HCT116 (cell line): ENCODE data around the gene HLA-DOA. TPM values are rescaled to one million over a fixed set of nuclear protein-coding genes. Genes with fewer than 3 reads are reported as not detected.

Experiments used
- ATAC-seq: fragments of 200-7000 bp; cut with Tn5 transposase; 2 replicates; pipeline ENCODE4 v1.9.1; 2020; ENCODE audit warnings: mild to moderate bottlenecking, moderate library complexity
- BruUV-seq: library from RNA; stranded (reverse); fragments of 400-500 nt; replicated peaks from 2 replicates; lab custom pipeline; 2021; lab: Mats Ljungman, UMichigan
- CTCF ChIA-PET: fragments of 300-600 bp; sonication (Branson Sonifier 250); formaldehyde crosslinking; loops from one replicate; lab custom pipeline; 2021; ENCODE audit warnings: antibody characterized with exemption; lab: Charles Lee
- POLR2A ChIA-PET: fragments of 300-600, 350-600 bp; sonication (Branson Sonifier 250); formaldehyde crosslinking; loops from one replicate; lab custom pipeline; 2021; ENCODE audit warnings: antibody characterized with exemption; lab: Charles Lee
- RAD21 ChIA-PET, 2 experiments: fragments of 300-600 bp; sonication (Branson Sonifier 250); formaldehyde crosslinking; loops; one replicate each; lab custom pipeline; 2023; ENCODE audit warnings: low total read pairs in 2 of 2; ENCODE audit not compliant: uncharacterized antibody in 2 of 2, unreplicated experiment in 2 of 2, low non-redundant PET in 1 of 2; lab: Charles Lee
- DNase-seq: peaks from one replicate; pipeline ENCODE4 v3.0.0-alpha.2; 2010; ENCODE audit warnings: low read depth, low spot score
- H2AFZ ChIP-seq: fragments of 200-600 bp; shearing (Covaris generic), sonication (generic); 2 replicates; pipeline ENCODE4 v1.6.1; 2017; ENCODE audit warnings: low read depth, mixed run types, mixed read lengths, antibody characterized with exemption, low read length; ENCODE audit not compliant: poor library complexity, severe bottlenecking
- H3K27ac ChIP-seq: 2 replicates; pipeline ENCODE4 v1.5.1; 2012; ENCODE audit warnings: low read depth, low read length
- H3K27me3 ChIP-seq: fragments of 200-600 bp; sonication (generic); 2 replicates; pipeline ENCODE4 v1.6.1; 2016; ENCODE audit warnings: mixed run types, low read length, mixed read lengths; ENCODE audit not compliant: insufficient read depth
- H3K36me3 ChIP-seq, 2 experiments: fragments of 200-500 bp in 1 of 2; fragments of 200-600 bp in 1 of 2; sonication (Bioruptor generic) in 1 of 2; sonication (generic) in 1 of 2; 2 replicates each; pipeline versions ENCODE4 v1.5.1 to v1.6.1; 2014 to 2016; ENCODE audit warnings: low read length in 2 of 2, inconsistent platforms in 1 of 2, mixed read lengths in 1 of 2, mixed run types in 1 of 2; ENCODE audit not compliant: insufficient read depth in 2 of 2, control insufficient read depth in 1 of 2
- H3K4me1 ChIP-seq, 2 experiments: fragments of 200-600 bp in 1 of 2; sonication (generic) in 1 of 2; 2 replicates each; pipeline versions ENCODE4 v1.5.1 to v1.6.1; 2012 to 2017; ENCODE audit warnings: low read length in 2 of 2, inconsistent platforms in 1 of 2, mild to moderate bottlenecking in 1 of 2, mixed read lengths in 1 of 2, mixed run types in 1 of 2, moderate library complexity in 1 of 2; ENCODE audit not compliant: insufficient read depth in 2 of 2, control insufficient read depth in 1 of 2
- H3K4me2 ChIP-seq: fragments of 200-600 bp; sonication (generic); 2 replicates; pipeline ENCODE4 v1.6.1; 2017; ENCODE audit warnings: mixed run types, low read length, mixed read lengths
- H3K4me3 ChIP-seq, 2 experiments: fragments of 200-600 bp in 1 of 2; sonication (generic) in 1 of 2; replicated peaks in 1 of 2; 2 replicates each; pipeline ENCODE4 v1.5.1; 2011 to 2016; ENCODE audit warnings: low read length in 2 of 2, control low read depth in 1 of 2, low read depth in 1 of 2, mild to moderate bottlenecking in 1 of 2, mixed read lengths in 1 of 2, mixed run types in 1 of 2
- H3K79me2 ChIP-seq: fragments of 200-600 bp; sonication (generic); 2 replicates; pipeline ENCODE4 v1.6.1; 2017; ENCODE audit warnings: mild to moderate bottlenecking, mixed run types, low read length, moderate library complexity, mixed read lengths; ENCODE audit not compliant: insufficient read depth
- H3K9ac ChIP-seq: fragments of 200-600 bp; sonication (generic); 2 replicates; pipeline ENCODE4 v1.6.1; 2016; ENCODE audit warnings: low read length, mixed read lengths
- H3K9me2 ChIP-seq: fragments of 200-600 bp; sonication (generic), shearing (Covaris generic); 2 replicates; pipeline ENCODE4 v1.6.1; 2017; ENCODE audit warnings: mixed run types, mild to moderate bottlenecking, moderate library complexity; ENCODE audit not compliant: insufficient read depth
- H3K9me3 ChIP-seq, 2 experiments: fragments of 200-500 bp in 1 of 2; fragments of 200-600 bp in 1 of 2; sonication (Bioruptor generic) in 1 of 2; sonication (generic) in 1 of 2; 2 replicates each; pipeline ENCODE4 v1.6.1; 2014 to 2017; ENCODE audit warnings: low read length in 2 of 2, mixed read lengths in 2 of 2, inconsistent platforms in 1 of 2, low read depth in 1 of 2, mild to moderate bottlenecking in 1 of 2, mixed run types in 1 of 2, moderate library complexity in 1 of 2; ENCODE audit not compliant: control insufficient read depth in 1 of 2, insufficient read depth in 1 of 2
- H4K20me1 ChIP-seq: fragments of 200-600 bp; sonication (generic), shearing (Covaris generic); 2 replicates; pipeline ENCODE4 v1.6.1; 2017; ENCODE audit warnings: mixed run types, mild to moderate bottlenecking, moderate library complexity; ENCODE audit not compliant: insufficient read depth
- CBX3 ChIP-seq: IDR thresholded peaks from 2 replicates; pipeline ENCODE4 v1.6.1; 2012; ENCODE audit warnings: low read depth
- EGR1 ChIP-seq: IDR thresholded peaks from 2 replicates; pipeline ENCODE4 v1.6.1; 2012; ENCODE audit warnings: low read depth
- ELF1 ChIP-seq: IDR thresholded peaks from 2 replicates; pipeline ENCODE4 v1.6.1; 2012; ENCODE audit warnings: low read depth, borderline replicate concordance
- FOSL1 ChIP-seq: IDR thresholded peaks from 2 replicates; pipeline ENCODE4 v1.6.1; 2012; ENCODE audit warnings: low read depth
- POLR2A ChIP-seq: IDR thresholded peaks from 2 replicates; pipeline ENCODE4 v1.7.0; 2011; ENCODE audit warnings: borderline replicate concordance; ENCODE audit not compliant: insufficient read depth, insufficient read length; ENCODE audit errors: extremely low read depth
- POLR2AphosphoS5 ChIP-seq: IDR thresholded peaks from 2 replicates; pipeline ENCODE4 v1.6.1; 2011; ENCODE audit warnings: mild to moderate bottlenecking, low read depth, low read length, moderate library complexity
- RAD21 ChIP-seq: IDR thresholded peaks from 2 replicates; pipeline ENCODE4 v1.6.1; 2012; ENCODE audit warnings: low read depth, mild to moderate bottlenecking
- SIN3A ChIP-seq: IDR thresholded peaks from 2 replicates; pipeline ENCODE4 v1.6.1; 2012; ENCODE audit warnings: low read depth
- SP1 ChIP-seq: IDR thresholded peaks from 2 replicates; pipeline ENCODE4 v1.6.1; 2012; ENCODE audit warnings: low read depth
- SRF ChIP-seq: IDR thresholded peaks from 2 replicates; pipeline ENCODE4 v1.6.1; 2012; ENCODE audit warnings: low read depth
- intact Hi-C: fragments of 100-400 bp; cut with micrococcal nuclease; formaldehyde crosslinking; loops from 2 replicates; pipeline ENCODE4 v1.10.0; 2022
- total RNA-seq: library from RNA; stranded (reverse); gene quantifications from one replicate; pipeline ENCODE4 v1.2.1, GENCODE V29; 2021; ENCODE audit not compliant: unreplicated experiment
- TF ChIP-seq, protein P1 (sequence below): IDR thresholded peaks from 2 replicates; pipeline ENCODE4 v1.6.1; 2012
- TF ChIP-seq, protein P2 (sequence below): IDR thresholded peaks from 2 replicates; pipeline ENCODE4 v1.6.1; 2011; ENCODE audit warnings: mild to moderate bottlenecking, low read length, moderate library complexity; ENCODE audit not compliant: insufficient replicate concordance; ENCODE audit errors: extremely low read depth
- TF ChIP-seq, protein P3 (sequence below): IDR thresholded peaks from 2 replicates; pipeline ENCODE4 v1.6.1; 2012; ENCODE audit warnings: low read depth

Gene HLA-DOA
- total RNA-seq, 1 experiment from 2014 or later: 0.39 TPM

DNA sequence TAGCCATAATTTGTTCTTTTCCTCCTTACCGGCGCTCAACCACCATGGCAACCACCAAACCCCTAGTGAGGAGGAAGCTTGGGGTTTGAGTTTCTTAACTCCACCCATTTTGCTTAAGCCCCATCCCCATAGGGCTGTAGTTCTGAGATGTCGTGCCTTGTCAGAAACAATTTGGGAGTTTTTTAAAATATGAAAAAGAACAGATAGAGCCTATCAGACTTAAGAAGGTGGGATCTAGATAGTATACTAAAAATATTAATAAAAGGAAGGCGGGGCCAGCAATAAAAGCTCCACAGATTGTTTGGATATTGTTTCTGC is 35.4 kb downstream of the HLA-DOA start:
- no peaks in the 10 kb centered on the region for H3K9me2 ChIP-seq
- RAD21 ChIA-PET: no interaction called here
- no peaks in the 10 kb centered on the region for H3K9me3 ChIP-seq
- no peak overlapping the region for H2AFZ ChIP-seq
- DNase-seq: no peak
- TF ChIP-seq ELF1 (no peak), CBX3 (no peak), POLR2A (no peak), SRF (no peak), POLR2AphosphoS5 (no peak), SIN3A (no peak), EGR1 (no peak), SP1 (no peak), RAD21 (no peak), FOSL1 (no peak)
- TF ChIP-seq, protein P1, sequence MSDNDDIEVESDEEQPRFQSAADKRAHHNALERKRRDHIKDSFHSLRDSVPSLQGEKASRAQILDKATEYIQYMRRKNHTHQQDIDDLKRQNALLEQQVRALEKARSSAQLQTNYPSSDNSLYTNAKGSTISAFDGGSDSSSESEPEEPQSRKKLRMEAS: no peak
- TF ChIP-seq, protein P2, sequence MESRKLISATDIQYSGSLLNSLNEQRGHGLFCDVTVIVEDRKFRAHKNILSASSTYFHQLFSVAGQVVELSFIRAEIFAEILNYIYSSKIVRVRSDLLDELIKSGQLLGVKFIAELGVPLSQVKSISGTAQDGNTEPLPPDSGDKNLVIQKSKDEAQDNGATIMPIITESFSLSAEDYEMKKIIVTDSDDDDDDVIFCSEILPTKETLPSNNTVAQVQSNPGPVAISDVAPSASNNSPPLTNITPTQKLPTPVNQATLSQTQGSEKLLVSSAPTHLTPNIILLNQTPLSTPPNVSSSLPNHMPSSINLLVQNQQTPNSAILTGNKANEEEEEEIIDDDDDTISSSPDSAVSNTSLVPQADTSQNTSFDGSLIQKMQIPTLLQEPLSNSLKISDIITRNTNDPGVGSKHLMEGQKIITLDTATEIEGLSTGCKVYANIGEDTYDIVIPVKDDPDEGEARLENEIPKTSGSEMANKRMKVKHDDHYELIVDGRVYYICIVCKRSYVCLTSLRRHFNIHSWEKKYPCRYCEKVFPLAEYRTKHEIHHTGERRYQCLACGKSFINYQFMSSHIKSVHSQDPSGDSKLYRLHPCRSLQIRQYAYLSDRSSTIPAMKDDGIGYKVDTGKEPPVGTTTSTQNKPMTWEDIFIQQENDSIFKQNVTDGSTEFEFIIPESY: no peak
- TF ChIP-seq, protein P3, sequence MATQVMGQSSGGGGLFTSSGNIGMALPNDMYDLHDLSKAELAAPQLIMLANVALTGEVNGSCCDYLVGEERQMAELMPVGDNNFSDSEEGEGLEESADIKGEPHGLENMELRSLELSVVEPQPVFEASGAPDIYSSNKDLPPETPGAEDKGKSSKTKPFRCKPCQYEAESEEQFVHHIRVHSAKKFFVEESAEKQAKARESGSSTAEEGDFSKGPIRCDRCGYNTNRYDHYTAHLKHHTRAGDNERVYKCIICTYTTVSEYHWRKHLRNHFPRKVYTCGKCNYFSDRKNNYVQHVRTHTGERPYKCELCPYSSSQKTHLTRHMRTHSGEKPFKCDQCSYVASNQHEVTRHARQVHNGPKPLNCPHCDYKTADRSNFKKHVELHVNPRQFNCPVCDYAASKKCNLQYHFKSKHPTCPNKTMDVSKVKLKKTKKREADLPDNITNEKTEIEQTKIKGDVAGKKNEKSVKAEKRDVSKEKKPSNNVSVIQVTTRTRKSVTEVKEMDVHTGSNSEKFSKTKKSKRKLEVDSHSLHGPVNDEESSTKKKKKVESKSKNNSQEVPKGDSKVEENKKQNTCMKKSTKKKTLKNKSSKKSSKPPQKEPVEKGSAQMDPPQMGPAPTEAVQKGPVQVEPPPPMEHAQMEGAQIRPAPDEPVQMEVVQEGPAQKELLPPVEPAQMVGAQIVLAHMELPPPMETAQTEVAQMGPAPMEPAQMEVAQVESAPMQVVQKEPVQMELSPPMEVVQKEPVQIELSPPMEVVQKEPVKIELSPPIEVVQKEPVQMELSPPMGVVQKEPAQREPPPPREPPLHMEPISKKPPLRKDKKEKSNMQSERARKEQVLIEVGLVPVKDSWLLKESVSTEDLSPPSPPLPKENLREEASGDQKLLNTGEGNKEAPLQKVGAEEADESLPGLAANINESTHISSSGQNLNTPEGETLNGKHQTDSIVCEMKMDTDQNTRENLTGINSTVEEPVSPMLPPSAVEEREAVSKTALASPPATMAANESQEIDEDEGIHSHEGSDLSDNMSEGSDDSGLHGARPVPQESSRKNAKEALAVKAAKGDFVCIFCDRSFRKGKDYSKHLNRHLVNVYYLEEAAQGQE: no peak
- TF ChIP-seq, all 23 proteins: peak for 0
- no peaks in the 10 kb centered on the region for H3K27me3 ChIP-seq
- ChIA-PET CTCF (interaction anchor here (1.3 to 1.5 kb wide), 2 partner anchors 10 to 40 kb away, joined by 3 to 7 read pairs; no protein-coding TSS in a partner anchor), POLR2A (interaction anchor here (1.2 to 8.1 kb wide), 2 partner anchors 11 to 19 kb away, joined by 3 to 227 read pairs; no protein-coding TSS in a partner anchor)
- peaks cover 91% of the 10 kb centered on the region for H3K79me2 ChIP-seq
- peak overlapping the region; percentile 82 to 95 for H3K4me3 ChIP-seq
- intact Hi-C loops: no loop called here
- H4K20me1 ChIP-seq: peaks cover 63% of the 10 kb centered on the region; the same call in 1 of the 2 replicates
- peak overlapping the region; percentile 94 for H3K9ac ChIP-seq
- peaks cover 53 to 66% of the 10 kb centered on the region in 2 experiments for H3K36me3 ChIP-seq
- H3K27ac ChIP-seq: peak overlapping the region; percentile 70; the same call in 1 of the 2 replicates
- no peak for ATAC-seq
- H3K4me1 ChIP-seq: peaks cover 5 to 41% of the 10 kb centered on the region in 2 experiments; a peak in 3 of 4 replicates
- no TSS peak for BruUV-seq
- peak overlapping the region; percentile 84 for H3K4me2 ChIP-seq
